ENCODE measurements around the gene ADCY1. TPM values are rescaled to one million over a fixed set of nuclear protein-coding genes. Genes with fewer than 3 reads are reported as not detected.

The ADCY1 gene
- polyA plus RNA-seq, 1 experiment, result 0.15 TPM

- ChIA-PET POLR2A (no interaction called here), CTCF (no interaction called here)
- TF ChIP-seq CTCF (IDR thresholded peaks at IDR 0.05; ENCODE audit: low read depth, low read length), result no peak
- peak overlapping the region; percentile 83 for H3K27ac ChIP-seq (ENCODE audit: low read depth, low read length)
- H3K9me3 ChIP-seq (ENCODE audit: control insufficient read depth, insufficient read depth, low read length), result peaks cover 3% of the 10 kb centered on the region; the same call in 1 of the 2 replicates
- no peak overlapping the region for H3K4me3 ChIP-seq (ENCODE audit: low read depth, low read length)
- DNase-seq (ENCODE audit: low read depth, low spot score), result no peak
- H3K27me3 ChIP-seq (ENCODE audit: control insufficient read depth, insufficient read depth, low read length), result no peaks in the 10 kb centered on the region
Observed at GRCh38 chr7:45689797-45690761, 115.9 kb downstream of the ADCY1 start.

- DNase-seq (ENCODE audit: low read depth, low spot score), result no peak
- H3K27me3 ChIP-seq (ENCODE audit: control insufficient read depth, insufficient read depth, low read length), result no peaks in the 10 kb centered on the region
- TF ChIP-seq CTCF (IDR thresholded peaks at IDR 0.05; ENCODE audit: low read depth, low read length), result no peak
- no peak overlapping the region for H3K27ac ChIP-seq (ENCODE audit: low read depth, low read length)
- ChIA-PET CTCF (no interaction called here), POLR2A (no interaction called here)
- no peak overlapping the region for H3K4me3 ChIP-seq (ENCODE audit: low read depth, low read length)
- H3K9me3 ChIP-seq (ENCODE audit: control insufficient read depth, insufficient read depth, low read length), result peaks cover 3% of the 10 kb centered on the region; the same call in 1 of the 2 replicates
Observed at GRCh38 chr7:45690762-45691150, 116.6 kb downstream of the ADCY1 start.

GRCh38 chr7:45691155-45691656, 117.0 kb downstream of the ADCY1 start:
- CTCF ChIA-PET, result no interaction called here
- POLR2A ChIA-PET, result no interaction called here
- Histone ChIP-seq H3K4me3 (ENCODE audit: low read depth, low read length) (no peak overlapping the region), H3K9me3 (ENCODE audit: control insufficient read depth, insufficient read depth, low read length) (peaks cover 3% of the 10 kb centered on the region; the same call in 1 of the 2 replicates), H3K27me3 (ENCODE audit: control insufficient read depth, insufficient read depth, low read length) (no peaks in the 10 kb centered on the region), H3K27ac (ENCODE audit: low read depth, low read length) (no peak overlapping the region)
- no peak for TF ChIP-seq CTCF (IDR thresholded peaks at IDR 0.05; ENCODE audit: low read depth, low read length)
- no peak for DNase-seq (ENCODE audit: low read depth, low spot score)

GRCh38 chr7:45692031-45692430, 117.9 kb downstream of the ADCY1 start:
- ChIA-PET POLR2A (no interaction called here), CTCF (no interaction called here)
- no peak for TF ChIP-seq CTCF (IDR thresholded peaks at IDR 0.05; ENCODE audit: low read depth, low read length)
- no peak overlapping the region for H3K27ac ChIP-seq (ENCODE audit: low read depth, low read length)
- no peaks in the 10 kb centered on the region for H3K27me3 ChIP-seq (ENCODE audit: control insufficient read depth, insufficient read depth, low read length)
- no peak for DNase-seq (ENCODE audit: low read depth, low spot score)
- peaks cover 3% of the 10 kb centered on the region; the same call in 1 of the 2 replicates for H3K9me3 ChIP-seq (ENCODE audit: control insufficient read depth, insufficient read depth, low read length)
- H3K4me3 ChIP-seq (ENCODE audit: low read depth, low read length), result no peak overlapping the region

Measured in AG04450 (cell line).